Measurements from ENCODE around the gene CENPH.
"Not testable (repeated sequence)": the region's sequence is repeated elsewhere in the genome, so short reads cannot be mapped to it uniquely, and the experiment has no call there.

Gene CENPH

GRCh38 chr5:69211200-69211599 is 21.8 kb downstream of the CENPH start:
- no peak for DNase-seq

- DNase-seq, result no peak
Observed at GRCh38 chr5:69212022-69212421, 22.6 kb downstream of the CENPH start.

DNA sequence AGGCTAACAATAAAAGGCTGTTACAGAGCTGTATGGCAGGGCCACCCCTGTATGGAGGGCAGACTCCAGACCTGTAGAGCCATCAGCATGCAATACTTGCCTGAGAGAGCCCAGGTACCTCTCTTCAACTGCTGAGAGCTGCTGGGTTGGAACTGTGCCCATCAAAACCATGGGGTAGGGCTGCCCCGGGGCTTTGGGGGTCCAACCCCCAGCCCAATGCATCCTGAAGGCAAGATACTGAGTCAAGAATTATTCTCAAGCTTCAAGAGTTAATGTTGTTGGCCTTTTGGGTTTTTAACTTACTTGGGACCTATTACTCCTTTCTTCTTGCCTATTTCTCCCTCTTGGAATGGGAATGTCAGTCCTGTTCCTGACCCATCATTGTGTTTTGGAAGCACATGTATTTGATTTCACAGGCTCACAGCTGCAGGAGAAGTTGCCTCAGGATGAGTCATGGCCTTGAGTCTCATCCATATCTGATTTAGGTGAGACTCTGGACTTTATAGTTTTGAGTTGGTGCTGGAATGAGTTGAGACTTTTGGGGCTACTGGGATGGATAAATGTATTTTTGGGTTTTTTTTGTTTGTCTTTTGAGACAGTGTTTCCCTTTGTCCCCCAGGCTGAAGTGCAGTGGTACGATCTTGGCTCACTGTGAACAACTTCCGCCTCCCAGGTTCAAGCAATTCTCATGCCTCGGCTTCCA is 24.3 kb downstream of the CENPH start:
- DNase-seq, result no peak

DNA sequence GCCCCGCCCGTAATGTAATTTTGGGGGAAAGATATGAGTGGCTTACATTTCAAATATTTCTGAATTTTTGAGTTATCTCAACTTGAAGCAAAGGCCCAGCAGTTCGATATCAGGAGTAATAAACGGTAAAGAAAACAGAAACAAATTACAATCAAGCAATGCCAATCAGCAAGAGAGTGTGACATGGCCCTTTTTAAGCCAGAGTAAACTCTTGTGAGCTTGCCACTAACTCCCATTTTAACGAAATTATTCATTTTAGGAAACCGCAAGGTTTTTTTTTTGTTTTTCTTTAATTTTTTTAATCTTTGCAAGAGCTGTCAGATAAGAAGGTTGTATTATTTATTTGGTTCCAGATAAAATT is 27.7 kb downstream of the CENPH start:
- no peak for DNase-seq

DNA sequence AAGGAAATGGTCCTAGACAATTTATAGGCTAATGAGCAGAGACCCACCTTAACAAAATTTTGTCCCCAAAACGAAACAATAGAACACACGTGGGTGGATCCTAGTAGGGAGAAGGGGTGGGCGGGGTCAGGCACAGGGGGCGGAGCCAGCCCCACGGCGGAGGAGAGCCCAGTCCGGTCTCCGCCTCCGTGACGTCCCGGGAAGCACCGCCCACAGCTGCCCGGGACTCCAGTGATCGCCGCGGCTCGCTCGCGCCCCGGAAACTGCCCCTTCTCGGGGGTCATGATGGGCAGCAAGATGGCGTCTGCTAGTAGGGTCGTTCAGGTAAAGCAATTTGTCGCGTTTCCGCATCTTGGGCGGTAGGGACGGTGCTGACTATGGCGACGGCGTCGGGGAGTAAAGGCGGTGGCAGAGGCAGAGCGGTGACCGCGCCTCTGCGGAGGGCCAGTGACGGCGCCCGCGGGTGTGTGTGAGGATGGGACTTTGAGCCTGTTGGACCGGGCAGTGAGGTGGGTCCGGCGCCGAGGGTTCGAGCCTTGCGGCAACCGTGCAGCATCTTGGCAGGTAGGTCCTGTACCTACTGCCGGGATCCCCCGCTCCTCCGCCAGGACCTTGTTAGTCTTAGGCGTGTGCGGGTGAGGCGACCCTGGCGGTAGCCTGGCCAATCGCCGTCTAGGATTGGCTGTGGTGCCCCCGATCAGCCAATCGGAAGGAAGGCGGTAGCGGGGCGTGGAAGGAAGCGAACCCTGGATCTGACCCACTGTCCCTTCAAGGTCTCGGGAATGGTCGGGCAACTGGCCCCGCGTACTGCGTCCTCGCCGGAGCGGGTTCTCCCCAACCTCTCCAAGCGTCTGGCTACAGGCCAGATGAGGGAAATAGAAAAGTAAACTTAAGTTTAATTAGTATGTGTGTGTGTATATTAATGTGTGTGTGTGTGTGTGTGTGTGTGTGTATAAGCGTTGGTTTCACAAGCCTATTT is 28.5 kb downstream of the CENPH start:
- peak; percentile 90 for DNase-seq

GRCh38 chr5:69219939-69220338 is 30.6 kb downstream of the CENPH start:
- no peak for DNase-seq

DNA sequence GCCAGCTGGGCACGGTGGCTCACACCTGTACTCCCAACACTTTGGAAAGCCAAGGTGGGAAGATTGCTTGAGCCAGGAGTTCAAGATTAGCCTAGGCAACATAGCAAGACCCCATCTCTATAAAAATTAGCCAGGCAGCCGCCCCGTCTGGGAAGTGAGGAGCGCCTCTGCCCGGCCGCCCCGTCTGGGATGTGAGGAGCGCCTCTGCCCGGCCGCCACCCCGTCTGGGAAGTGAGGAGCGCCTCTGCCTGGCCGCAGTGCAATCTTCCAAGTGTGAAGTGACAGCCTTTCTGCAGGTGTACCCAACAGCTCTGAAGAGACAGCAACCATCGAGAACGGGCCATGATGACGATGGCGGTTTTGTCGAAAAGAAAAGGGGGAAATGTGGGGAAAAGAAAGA is 31.0 kb downstream of the CENPH start:
- DNase-seq, result not testable (repeated sequence)

DNA sequence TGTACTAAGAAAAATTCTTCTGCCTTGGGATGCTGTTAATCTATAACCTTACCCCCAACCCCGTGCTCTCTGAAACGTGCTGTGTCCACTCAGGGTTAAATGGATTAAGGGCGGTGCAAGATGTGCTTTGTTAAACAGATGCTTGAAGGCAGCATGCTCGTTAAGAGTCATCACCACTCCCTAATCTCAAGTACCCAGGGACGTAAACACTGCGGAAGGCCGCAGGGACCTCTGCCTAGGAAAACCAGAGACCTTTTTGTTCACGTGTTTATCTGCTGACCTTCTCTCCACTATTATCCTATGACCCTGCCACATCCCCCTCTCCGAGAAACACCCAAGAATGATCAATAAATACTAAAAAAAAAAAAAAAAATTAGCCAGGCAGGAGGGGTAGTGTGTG is 31.4 kb downstream of the CENPH start:
- DNase-seq, result not testable (repeated sequence)

DNA sequence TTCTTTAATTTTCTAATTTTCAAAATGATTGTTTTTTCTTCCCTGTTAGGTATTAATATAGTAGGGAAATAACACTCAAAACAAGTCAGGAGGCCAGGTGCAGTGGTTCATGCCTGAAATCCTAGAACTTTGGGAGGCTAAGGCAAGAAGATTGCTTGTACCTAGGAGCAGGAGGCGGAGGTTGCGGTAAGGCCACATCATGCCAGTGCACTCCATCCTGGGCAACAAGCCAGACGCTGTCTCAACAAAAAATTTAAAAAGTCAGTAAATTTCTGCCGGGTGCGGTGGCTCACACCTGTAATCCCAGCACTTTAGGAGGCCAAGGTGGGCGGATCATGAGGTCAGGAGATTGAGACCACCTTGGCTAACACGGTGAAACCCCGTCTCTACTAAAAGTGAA is 35.1 kb downstream of the CENPH start:
- DNase-seq, result no peak

DNA sequence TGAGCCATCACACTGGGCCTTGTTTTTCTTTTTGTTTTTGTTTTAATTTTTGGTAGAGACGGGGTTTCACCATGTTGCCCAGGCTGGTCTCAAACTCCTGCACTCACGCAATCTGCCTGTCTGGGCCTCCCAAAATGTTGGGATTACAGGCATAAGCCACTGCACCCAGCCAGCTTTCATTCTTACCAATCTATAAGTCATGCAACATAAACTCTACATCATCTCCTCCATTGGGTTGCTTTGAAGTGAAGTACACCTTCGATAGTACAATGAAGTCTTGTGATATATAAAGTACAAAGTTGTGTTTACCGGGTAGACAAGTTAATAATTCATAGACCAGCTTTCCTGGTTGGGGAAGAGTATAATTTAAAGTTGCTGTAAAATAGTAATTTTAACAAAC is 36.5 kb downstream of the CENPH start:
- no peak for DNase-seq

DNA sequence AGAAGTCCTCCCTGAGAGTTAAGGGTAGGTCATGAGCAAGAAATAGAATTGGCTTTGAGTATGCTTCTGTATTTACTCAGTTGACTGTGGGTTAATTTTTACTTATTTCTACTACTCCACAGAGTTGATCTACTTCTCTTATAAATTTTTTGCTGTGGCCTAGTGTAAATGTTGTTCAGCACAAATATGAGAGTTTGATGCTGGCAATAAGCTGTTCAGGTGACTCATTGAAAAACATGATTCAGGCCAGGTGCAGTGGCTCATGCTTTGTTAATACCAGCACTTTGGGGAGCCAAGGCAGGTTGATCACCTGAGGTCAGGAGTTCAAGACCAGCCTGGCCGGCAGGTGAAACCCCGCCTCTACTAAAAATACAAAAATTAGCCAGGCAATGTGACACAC is 40.8 kb downstream of the CENPH start:
- no peak for DNase-seq

- DNase-seq, result no peak
Observed at GRCh38 chr5:69231281-69231680, 41.9 kb downstream of the CENPH start.

GRCh38 chr5:69231851-69232250 is 42.5 kb downstream of the CENPH start:
- no peak for DNase-seq

DNA sequence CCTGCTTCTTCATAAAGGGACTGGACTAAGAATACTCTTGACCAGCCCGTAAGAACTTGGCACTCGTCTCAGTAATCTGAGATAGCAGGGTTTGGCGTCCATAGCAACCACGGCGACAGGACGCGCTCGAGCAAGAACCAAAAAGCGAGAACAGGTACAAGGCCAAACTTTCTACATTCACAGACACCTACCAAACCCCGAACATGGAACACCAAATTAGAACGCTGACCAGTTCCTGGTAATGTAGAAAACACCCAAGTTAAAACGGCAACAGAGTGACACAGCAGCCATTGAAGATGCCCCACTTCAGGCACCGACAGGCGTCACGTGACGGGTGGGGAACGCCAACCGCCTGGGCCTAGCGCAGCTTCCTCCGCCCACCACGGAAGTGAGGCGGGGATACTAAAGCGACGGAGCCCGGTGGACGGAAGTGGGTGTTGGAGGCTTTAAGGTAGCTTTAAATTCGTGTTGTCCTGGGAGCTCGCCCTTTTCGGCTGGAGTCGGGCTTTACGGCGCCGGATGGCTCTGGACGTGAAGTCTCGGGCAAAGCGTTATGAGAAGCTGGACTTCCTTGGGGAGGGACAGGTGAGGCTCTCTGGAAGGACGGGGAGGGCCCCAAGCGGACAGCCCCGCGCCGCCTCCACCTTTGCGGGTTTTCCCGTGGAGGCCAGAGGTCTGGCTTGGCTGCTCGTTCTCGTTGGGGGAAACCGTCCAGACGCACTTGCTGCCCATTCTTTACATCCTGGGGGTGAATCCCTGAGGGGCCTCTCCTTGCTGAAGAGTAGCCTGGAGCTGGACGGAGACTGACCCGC is 45.3 kb downstream of the CENPH start, which contains the start of gene CDK7:
Gene CDK7, plus strand, starts transcription at position 430 of the 812 bp plus-strand sequence. Its CDS starts 90 bp downstream, at position 520.
- peak; percentile 77 for DNase-seq

DNA sequence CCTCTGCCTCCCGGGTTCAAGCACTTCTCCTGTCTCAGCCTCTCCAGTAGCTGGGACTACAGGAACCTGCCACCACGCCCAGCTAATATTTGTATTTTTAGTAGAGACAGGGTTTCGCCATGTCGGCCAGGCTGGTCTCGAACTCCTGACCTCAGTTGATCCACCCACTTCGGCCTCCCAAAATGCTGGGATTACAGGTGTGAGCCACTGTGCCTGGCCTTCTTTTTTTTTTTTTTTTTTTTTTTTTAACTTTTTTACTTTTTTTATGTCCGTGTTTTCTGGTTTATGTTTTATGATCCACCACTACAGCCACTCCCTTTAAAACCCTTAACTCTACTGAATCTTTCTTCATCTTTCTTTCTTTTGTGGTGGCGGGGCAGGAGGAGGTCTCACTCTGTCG is 47.4 kb downstream of the CENPH start:
- not testable (repeated sequence) for DNase-seq

DNA sequence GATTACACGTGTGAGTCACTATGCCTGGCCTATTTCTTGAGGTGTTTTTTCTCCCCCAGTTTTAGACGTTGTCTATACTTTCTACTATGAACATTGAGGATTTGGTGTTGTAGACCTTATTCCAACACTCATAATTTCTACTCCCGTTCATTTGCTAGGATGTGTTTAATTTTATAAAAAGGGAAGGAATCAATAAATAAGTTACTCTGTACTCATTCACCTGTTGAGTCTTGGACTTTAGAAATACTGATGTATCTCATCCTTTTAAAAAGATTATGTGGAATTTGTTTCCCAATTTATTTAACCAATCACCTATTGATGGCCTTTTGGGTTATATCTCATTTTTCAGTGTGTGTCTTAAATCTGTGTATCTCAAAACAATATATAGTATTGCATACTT is 48.5 kb downstream of the CENPH start:
- DNase-seq, result no peak

GRCh38 chr5:69238760-69239251 is 49.4 kb downstream of the CENPH start:
- no peak for DNase-seq

- no peak for DNase-seq
Observed at GRCh38 chr5:69242215-69242927, 53.0 kb downstream of the CENPH start.

DNA sequence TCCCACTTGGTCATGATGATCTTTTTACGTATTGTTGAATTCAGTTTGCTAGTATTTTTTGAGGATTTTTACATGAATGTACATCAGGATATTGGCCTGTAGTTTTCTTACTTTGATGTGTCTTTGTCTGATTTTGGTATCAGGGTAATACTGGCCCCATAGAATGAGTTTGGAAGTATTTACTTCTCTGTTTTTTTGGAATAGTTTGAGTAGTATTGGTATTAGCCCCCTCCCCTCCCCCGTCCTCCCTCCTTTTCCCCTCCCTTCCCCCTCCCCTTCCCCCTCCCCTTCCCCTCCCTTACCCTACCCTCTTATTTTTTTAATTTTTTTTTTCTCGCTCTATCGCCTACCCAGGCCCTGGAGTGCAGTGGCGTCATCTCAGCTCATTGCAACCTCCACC is 55.6 kb downstream of the CENPH start:
- no peak for DNase-seq

DNA sequence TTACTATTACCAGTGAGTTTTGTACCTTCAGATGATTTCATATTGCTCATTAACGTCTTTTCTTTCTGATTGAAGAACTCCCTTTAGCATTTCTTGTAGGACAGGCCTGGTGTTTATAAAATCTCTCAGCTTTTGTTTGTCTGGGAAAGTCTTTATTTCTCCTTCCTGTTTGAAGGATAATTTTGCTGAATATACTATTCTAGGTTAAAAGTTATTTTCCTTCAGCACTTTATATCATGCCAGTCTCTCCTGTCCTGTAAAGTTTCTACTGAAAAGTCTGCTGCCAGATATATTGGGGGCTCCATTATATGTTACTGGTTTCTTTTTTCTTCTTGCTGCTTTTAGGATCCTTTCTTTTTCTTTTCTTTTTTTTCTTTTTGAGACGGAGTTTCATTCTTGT is 58.6 kb downstream of the CENPH start:
- no peak for DNase-seq

DNA sequence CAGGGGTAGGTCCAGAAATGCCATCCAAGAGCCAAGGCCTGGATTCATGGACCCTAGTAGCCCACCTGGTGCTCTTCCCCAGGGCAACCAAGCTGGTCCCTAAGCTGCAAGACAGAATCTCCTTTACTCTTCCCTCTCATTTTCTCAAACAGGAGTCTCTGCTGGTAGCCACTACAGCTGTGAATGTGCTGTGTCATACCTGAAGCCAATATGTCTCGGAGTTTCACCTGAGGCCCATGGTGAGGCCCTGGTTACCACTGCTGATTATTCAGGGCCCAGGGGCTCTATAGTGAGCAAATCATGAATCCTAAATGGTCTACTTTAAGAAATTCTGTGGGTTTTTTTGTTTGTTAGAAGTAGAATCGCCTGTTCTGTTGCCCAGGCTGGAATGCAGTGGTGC is 61.2 kb downstream of the CENPH start:
- no peak for DNase-seq

DNA sequence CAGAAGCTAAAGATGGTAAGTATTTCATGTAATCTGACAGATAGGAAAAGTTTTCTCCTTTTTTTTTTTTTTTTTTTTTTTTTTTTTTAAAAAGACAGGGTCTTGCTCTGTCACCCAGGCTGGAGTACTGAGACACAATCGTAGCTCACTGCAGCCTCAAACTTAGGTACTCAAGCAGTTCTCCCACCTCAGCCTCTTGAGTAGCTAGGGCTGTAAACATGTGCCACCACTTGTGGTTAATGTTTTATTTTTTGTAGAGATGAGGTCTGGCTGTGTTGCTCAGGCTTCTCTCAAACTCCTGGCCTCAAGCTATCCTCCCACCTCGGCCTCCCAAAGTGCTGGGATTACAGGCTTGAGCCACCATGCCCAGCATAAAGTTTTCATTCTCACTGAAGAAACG is 63.1 kb downstream of the CENPH start:
- no peak for DNase-seq
